Measurements from ENCODE around the gene TNS3. TPM values are rescaled to one million over a fixed set of nuclear protein-coding genes. Genes with fewer than 3 reads are reported as not detected.

The TNS3 gene
- total and polyA plus RNA-seq, 2 donors (not counting 3 experiments of a cell fraction or from before 2014, with no cell fraction given), result 10.4 to 45.1 TPM

- intact Hi-C loops (cut with micrococcal nuclease) (no loop called here), dilution Hi-C loops (cut with MboI; ENCODE audit: extremely low pct_ligation_motif_present, low sequenced_read_pairs) (no loop called here)
- POLR2A ChIA-PET, result interaction anchor here (0.5 kb wide), 1 partner anchor 185 kb away, joined by 3 read pairs; no protein-coding TSS in a partner anchor
- DNase-seq (ENCODE audit: low read depth, low spot score) (no peak), FAIRE-seq (no peak)
- Histone ChIP-seq H3K9ac (replicated peaks; ENCODE audit: extremely low read depth, insufficient read depth, low read length) (no peak overlapping the region), H3K79me2 (ENCODE audit: control insufficient read depth, insufficient read depth, low read length) (no peaks in the 10 kb centered on the region), H3K9me1 (replicated peaks; ENCODE audit: control insufficient read depth, extremely low read depth, insufficient read depth, low read length) (no peaks in the 10 kb centered on the region), H4K20me1 (replicated peaks; ENCODE audit: control insufficient read depth, extremely low read depth, insufficient read depth, low read length) (no peaks in the 10 kb centered on the region), H3K4me2 (ENCODE audit: insufficient read depth, low read length) (no peak overlapping the region), H2AFZ (ENCODE audit: low read depth, low read length) (no peak overlapping the region), H3K4me1 (ENCODE audit: control insufficient read depth, extremely low read depth, insufficient read depth, low read length) (no peaks in the 10 kb centered on the region), H3K9me3 (replicated peaks; ENCODE audit: control insufficient read depth, insufficient read depth, low read length) (no peaks in the 10 kb centered on the region), H3K4me3 (replicated peaks in 1 of 3; ENCODE audit: insufficient read depth in 1 of 3, low read depth in 1 of 3, low read length in 3 of 3) (no peak overlapping the region), H3K27me3 (ENCODE audit: control insufficient read depth in 2 of 2, insufficient read depth in 2 of 2, low read length in 2 of 2) (no peaks in the 10 kb centered on the region), H3K27ac (ENCODE audit: insufficient read depth, low read depth, low read length) (no peak overlapping the region), H3K36me3 (ENCODE audit: control insufficient read depth in 2 of 2, extremely low read depth in 1 of 2, insufficient read depth in 2 of 2, low read length in 2 of 2) (no peaks in the 10 kb centered on the region)
- CTCF ChIA-PET, result interaction anchor here (1.8 kb wide), 1 partner anchor 112 kb away, joined by 6 read pairs; no protein-coding TSS in a partner anchor
- TF ChIP-seq MAX (IDR thresholded peaks at IDR 0.05; ENCODE audit: insufficient read depth, insufficient read length), result no peak
- no peak for TF ChIP-seq CTCF (IDR thresholded peaks at IDR 0.05; ENCODE audit: extremely low read depth in 1 of 2, insufficient read depth in 1 of 2, low read depth in 1 of 2, low read length in 2 of 2)
- TF ChIP-seq POLR2AphosphoS5 (IDR thresholded peaks at IDR 0.05; ENCODE audit: insufficient read depth, low read depth, low read length), result no peak
- TF ChIP-seq POLR2A (IDR thresholded peaks at IDR 0.05; ENCODE audit: low read depth, low read length), result no peak
- TF ChIP-seq EZH2 (IDR thresholded peaks at IDR 0.05; ENCODE audit: borderline replicate concordance, low read depth, low read length, severe bottlenecking), result no peak
- TF ChIP-seq MYC (IDR thresholded peaks at IDR 0.05; ENCODE audit: low read depth, low read length), result no peak
- no peak for TF ChIP-seq GATA2 (IDR thresholded peaks at IDR 0.05; ENCODE audit: insufficient read depth, insufficient read length, low read depth, low read length)
- BruUV-seq (replicated peaks), result no TSS peak
Measured at GRCh38 chr7:47377741-47378140, 204.2 kb downstream of the TNS3 start.

Measured in endothelial cell of umbilical vein (primary cell).